Fibroblast of mammary gland (primary cell): Measurements from ENCODE around the gene SPATA2L.

Experiments
- DNase-seq: peaks from one replicate; pipeline ENCODE4 v3.0.0-alpha.2; 2010; ENCODE audit warnings: low read depth
- H3K4me3 ChIP-seq: 2 replicates; pipeline ENCODE4 v1.5.1; 2011; ENCODE audit warnings: low read depth, mild to moderate bottlenecking, low read length, moderate library complexity; ENCODE audit not compliant: control insufficient read depth
- TF ChIP-seq, protein P1 (sequence below): conservative IDR thresholded peaks from 2 replicates; pipeline ENCODE4 v1.5.1; 2011; ENCODE audit warnings: low read depth, low read length, inconsistent platforms; ENCODE audit not compliant: control insufficient read depth, insufficient read depth

SPATA2L gene

DNA sequence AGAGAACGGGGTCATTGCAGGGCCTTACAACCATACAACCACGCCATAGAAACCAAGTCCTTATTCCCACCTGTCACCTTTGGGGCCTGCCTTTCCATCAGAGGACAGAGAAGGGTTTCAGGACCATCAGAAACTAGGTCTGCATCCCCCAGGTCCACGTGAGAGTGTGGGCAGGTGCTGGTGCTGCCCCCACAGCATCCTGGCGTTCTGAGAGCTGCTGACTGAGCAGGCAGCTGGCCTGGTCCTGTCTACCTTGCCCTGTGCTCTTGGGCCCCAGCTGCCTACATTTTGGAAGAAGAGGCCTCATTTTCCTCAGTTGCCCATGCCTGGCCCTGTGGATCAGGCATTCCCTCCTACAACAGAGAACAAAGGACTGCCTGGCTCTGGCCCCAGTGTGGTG lies 41.4 kb upstream of the SPATA2L start:
- no peak for DNase-seq
- TF ChIP-seq, protein P1, sequence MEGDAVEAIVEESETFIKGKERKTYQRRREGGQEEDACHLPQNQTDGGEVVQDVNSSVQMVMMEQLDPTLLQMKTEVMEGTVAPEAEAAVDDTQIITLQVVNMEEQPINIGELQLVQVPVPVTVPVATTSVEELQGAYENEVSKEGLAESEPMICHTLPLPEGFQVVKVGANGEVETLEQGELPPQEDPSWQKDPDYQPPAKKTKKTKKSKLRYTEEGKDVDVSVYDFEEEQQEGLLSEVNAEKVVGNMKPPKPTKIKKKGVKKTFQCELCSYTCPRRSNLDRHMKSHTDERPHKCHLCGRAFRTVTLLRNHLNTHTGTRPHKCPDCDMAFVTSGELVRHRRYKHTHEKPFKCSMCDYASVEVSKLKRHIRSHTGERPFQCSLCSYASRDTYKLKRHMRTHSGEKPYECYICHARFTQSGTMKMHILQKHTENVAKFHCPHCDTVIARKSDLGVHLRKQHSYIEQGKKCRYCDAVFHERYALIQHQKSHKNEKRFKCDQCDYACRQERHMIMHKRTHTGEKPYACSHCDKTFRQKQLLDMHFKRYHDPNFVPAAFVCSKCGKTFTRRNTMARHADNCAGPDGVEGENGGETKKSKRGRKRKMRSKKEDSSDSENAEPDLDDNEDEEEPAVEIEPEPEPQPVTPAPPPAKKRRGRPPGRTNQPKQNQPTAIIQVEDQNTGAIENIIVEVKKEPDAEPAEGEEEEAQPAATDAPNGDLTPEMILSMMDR, result no peak
- H3K4me3 ChIP-seq, result no peak overlapping the region

DNA sequence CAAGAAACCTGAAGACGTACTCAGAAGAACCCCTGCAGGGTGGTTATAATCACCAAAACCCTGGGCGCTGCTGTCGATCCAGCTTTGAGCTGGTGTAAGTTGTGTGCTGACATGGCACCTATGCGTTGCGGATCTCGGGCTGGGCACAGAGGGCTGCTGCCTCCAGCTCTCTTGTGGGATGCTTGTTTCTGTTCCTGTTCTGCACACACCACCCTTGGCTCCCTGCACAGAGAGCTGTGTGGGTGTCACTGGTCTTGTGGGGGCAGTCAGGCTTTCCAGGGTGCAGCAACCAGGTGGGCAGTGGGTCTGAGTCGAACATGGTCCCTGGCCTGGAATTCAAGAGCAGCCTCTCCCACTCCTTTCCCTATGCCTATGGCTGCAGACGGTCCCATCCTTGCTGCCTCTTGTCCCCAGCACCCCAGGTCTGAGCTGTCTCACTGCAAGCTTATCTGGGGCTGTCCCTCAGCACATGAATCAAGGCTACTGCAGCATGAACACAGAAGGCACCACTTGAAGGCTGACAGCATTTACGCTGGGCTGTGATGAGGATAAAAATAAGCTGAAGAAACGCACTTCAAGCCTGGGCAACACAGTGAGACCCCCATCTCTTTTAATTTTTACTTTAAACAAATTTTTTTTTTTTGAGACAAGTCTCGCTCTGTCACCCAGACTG lies 40.0 kb upstream of the SPATA2L start:
- TF ChIP-seq, protein P1, result no peak
- DNase-seq, result no peak
- no peak overlapping the region for H3K4me3 ChIP-seq

DNA sequence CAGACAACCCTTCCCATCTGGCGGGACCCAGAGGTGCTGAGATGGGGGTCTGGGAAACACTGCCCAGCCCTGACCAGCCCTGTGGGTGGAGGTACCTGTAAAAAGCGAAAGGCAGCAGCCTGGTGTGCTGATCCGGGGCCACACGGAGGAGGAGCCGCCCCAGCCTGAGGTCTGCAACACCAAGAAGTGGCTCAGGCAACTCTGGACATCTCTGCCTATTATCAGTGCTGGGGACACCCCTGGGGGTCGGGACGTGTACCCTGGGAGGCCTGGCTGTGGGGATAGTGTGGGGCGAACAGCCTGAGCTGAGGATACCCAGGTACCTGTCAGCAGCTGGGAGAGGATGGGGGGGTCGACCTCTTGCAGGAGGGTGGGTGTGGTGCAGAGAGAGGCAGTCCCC lies 37.9 kb upstream of the SPATA2L start:
- TF ChIP-seq, protein P1, result no peak
- no peak for DNase-seq
- no peak overlapping the region for H3K4me3 ChIP-seq

DNA sequence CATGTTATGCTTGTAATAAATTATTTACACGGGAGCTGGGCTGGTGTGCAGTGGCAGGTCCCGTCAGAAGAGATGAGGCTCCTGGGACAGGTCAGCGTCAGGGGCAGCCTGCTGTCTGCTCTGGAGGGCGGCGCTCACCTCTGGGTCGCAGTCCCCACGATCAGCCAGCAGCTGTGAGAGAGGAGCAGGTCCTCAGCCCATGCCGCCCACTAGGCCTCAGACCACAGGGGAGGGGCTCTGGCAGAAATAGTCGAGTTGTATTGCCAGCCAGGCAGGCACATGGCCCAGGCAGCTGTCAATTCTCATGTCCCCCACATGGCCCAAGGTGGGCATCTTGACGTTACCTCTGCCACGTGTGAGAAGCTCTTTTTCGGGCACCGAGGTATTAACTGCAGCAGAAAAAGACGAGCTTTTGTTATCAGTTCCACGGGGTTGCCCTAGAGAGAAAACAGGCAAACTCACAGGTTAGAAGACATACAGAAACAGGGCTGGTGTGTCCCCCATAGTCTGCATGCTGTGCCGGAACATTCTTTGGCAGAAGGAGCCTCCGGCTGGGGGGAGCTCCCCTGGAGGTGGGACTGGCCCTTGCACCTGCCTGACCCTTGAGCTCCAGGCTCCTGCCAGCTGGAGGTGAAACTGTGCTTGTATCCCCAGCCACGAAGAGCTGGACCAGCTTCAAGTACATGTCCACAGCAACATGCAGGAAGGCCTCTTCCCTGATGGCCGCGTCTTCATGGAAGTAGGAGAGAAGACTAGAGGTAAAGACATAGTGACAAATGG lies 37.2 kb upstream of the SPATA2L start:
- no peak for DNase-seq
- no peak overlapping the region for H3K4me3 ChIP-seq
- TF ChIP-seq, protein P1, result no peak

DNA sequence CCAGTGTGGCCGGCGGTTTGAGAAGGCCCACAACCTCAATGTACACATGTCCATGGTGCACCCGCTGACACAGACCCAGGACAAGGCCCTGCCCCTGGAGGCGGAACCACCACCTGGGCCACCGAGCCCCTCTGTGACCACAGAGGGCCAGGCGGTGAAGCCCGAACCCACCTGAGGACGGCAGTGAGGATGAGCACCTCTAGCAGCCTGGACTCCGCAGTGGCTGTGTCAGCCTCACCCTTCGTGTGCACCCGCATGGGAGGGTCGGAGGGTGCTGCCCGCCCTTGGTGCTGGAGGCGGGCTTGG lies 36.5 kb upstream of the SPATA2L start:
- DNase-seq, result no peak
- TF ChIP-seq, protein P1, result no peak
- H3K4me3 ChIP-seq, result no peak overlapping the region

DNA sequence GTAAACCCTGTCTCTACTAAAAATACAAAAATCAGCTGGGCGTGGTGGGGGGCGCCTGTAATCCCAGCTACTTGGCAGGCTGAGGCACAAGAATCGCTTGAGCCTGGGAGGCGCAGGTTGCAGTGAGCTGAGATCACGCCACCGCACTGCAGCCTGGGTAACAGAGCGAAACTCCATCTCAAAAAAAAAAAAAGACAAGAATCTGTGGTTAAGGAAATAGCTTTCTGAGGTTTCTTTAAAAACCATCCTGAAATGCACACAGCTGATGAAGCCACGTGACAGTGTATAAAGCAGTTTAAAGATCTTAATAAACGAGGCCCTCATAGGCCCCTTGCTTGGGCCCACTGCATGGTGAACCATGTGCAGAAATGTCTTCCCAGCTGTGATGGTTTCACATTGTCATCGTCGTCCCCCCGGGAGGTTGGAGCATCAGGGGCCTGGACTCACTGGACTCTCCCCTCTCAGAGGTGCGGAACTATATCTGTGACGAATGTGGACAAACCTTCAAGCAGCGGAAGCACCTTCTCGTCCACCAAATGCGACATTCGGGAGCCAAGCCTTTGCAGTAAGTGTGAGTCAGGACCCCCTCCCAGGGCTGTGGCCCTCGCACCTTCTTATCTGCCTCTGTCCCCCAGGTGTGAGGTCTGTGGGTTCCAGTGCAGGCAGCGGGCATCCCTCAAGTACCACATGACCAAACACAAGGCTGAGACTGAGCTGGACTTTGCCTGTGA lies 36.0 kb upstream of the SPATA2L start:
- TF ChIP-seq, protein P1, result no peak
- H3K4me3 ChIP-seq, result no peak overlapping the region
- no peak for DNase-seq
